Thoracic aorta (tissue), 2 donors: ENCODE measurements around the gene PNRC2. TPM values are rescaled to one million over a fixed set of nuclear protein-coding genes. Genes with fewer than 3 reads are reported as not detected.
"Not testable (repeated sequence)": the region's sequence is repeated elsewhere in the genome, so short reads cannot be mapped to it uniquely, and the experiment has no call there.

Experiments used
- ATAC-seq: fragments of 150-250 bp; one replicate; pipeline ENCODE4 v1.8.0; 2017; ENCODE audit warnings: low read depth; ENCODE audit not compliant: insufficient number of reproducible peaks, low FRiP score
- DNase-seq: peaks from one replicate; pipeline ENCODE4 v3.0.0-alpha.2; 2020; ENCODE audit warnings: low spot score
- H3K27ac ChIP-seq, 2 donors: fragments of 200-600 bp; sonication (generic); 1 replicate in 1 of 2; 2 replicates in 1 of 2; pipeline ENCODE4 v1.5.1; 2016; ENCODE audit warnings: mild to moderate bottlenecking in 2 of 2, moderate library complexity in 2 of 2
- H3K27me3 ChIP-seq: fragments of 200-600 bp; sonication (generic); replicated peaks from 2 replicates; pipeline ENCODE4 v1.6.0; 2016; ENCODE audit warnings: mild to moderate bottlenecking; ENCODE audit not compliant: insufficient read depth
- H3K36me3 ChIP-seq: fragments of 200-600 bp; sonication (generic); one replicate; pipeline ENCODE4 v1.5.1; 2016
- H3K4me1 ChIP-seq, 2 donors: fragments of 200-600 bp; sonication (generic); 1 replicate in 1 of 2; 2 replicates in 1 of 2; pipeline versions ENCODE4 v1.5.1 to v1.6.0; 2016; ENCODE audit warnings: low read depth in 2 of 2, mild to moderate bottlenecking in 1 of 2; ENCODE audit not compliant: control insufficient read depth in 1 of 2
- H3K4me3 ChIP-seq: fragments of 200-600 bp; sonication (generic); 2 replicates; pipeline ENCODE4 v1.5.1; 2016; ENCODE audit warnings: mild to moderate bottlenecking
- H3K9me3 ChIP-seq: fragments of 200-600 bp; sonication (generic); 2 replicates; pipeline ENCODE4 v1.5.1; 2016
- total RNA-seq, 2 donors: library from RNA; depleted of rRNA; stranded (reverse); fragments of >200 nt; gene quantifications; one replicate each; pipeline versions ENCODE4 v1.1.0 to v1.2.3, GENCODE V29; 2016
- TF ChIP-seq, protein P1 (sequence below): fragments of 200-600 bp; sonication (generic); IDR thresholded peaks from one replicate; pipeline ENCODE4 v1.5.1; 2019; ENCODE audit warnings: antibody characterized with exemption

The PNRC2 gene
- total RNA-seq, 2 donors from 2014 or later: 77.6 to 143 TPM

DNA sequence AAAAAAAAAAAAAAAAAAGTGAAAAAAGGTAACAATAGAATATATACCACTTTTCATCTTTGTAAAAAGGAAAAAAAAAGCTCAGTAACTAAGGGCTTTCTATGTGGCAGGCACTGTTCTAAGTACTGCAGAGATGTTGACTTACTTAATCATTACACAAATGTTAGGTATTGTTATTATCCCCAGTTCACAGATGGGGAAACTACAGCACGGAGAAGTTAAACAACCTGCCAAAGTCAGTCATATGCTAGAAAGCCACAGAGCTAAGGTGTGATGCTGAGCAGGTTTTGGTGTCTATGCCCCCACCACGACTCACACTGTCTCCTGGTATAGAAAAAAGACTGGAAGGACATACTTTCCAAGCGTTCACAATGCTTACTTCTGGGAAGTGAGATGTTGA is 6.6 kb upstream of the PNRC2 start:
- DNase-seq: no peak
- Histone ChIP-seq H3K9me3 (no peaks in the 10 kb centered on the region), H3K27me3 (no peaks in the 10 kb centered on the region), H3K4me1 (peaks cover under 1 to 15% of the 10 kb centered on the region in 2 donors), H3K27ac (no peak overlapping the region), H3K4me3 (no peak overlapping the region), H3K36me3 (no peaks in the 10 kb centered on the region)
- no peak for ATAC-seq
- TF ChIP-seq, protein P1, sequence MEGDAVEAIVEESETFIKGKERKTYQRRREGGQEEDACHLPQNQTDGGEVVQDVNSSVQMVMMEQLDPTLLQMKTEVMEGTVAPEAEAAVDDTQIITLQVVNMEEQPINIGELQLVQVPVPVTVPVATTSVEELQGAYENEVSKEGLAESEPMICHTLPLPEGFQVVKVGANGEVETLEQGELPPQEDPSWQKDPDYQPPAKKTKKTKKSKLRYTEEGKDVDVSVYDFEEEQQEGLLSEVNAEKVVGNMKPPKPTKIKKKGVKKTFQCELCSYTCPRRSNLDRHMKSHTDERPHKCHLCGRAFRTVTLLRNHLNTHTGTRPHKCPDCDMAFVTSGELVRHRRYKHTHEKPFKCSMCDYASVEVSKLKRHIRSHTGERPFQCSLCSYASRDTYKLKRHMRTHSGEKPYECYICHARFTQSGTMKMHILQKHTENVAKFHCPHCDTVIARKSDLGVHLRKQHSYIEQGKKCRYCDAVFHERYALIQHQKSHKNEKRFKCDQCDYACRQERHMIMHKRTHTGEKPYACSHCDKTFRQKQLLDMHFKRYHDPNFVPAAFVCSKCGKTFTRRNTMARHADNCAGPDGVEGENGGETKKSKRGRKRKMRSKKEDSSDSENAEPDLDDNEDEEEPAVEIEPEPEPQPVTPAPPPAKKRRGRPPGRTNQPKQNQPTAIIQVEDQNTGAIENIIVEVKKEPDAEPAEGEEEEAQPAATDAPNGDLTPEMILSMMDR: no peak

DNA sequence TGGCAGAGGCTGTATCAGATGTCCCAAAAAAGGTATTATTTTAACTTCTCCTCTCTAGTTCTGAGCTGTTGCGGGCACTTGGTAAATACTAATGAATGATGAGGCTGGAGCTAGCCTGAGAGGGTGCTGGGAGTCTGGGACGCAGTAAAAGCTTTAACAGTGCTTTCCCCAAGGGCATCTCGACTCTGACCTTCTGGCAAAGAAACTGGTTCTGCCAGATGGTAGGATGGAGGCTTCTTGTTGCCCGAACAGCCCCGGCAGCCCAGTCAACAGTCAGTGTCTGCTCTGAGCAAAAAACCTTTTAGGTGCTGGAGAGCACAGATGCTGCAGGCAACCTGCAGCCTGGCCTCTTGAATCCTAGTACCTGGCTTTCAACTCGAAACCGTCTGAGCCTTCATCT is 2.5 kb upstream of the PNRC2 start:
- H3K9me3 ChIP-seq: no peaks in the 10 kb centered on the region
- H3K36me3 ChIP-seq: no peaks in the 10 kb centered on the region
- no peaks in the 10 kb centered on the region for H3K27me3 ChIP-seq
- H3K27ac ChIP-seq: no peak overlapping the region
- TF ChIP-seq, protein P1: no peak
- no peak for ATAC-seq
- no peak for DNase-seq
- H3K4me1 ChIP-seq: peaks cover 10 to 28% of the 10 kb centered on the region in 2 donors
- H3K4me3 ChIP-seq: no peak overlapping the region

DNA sequence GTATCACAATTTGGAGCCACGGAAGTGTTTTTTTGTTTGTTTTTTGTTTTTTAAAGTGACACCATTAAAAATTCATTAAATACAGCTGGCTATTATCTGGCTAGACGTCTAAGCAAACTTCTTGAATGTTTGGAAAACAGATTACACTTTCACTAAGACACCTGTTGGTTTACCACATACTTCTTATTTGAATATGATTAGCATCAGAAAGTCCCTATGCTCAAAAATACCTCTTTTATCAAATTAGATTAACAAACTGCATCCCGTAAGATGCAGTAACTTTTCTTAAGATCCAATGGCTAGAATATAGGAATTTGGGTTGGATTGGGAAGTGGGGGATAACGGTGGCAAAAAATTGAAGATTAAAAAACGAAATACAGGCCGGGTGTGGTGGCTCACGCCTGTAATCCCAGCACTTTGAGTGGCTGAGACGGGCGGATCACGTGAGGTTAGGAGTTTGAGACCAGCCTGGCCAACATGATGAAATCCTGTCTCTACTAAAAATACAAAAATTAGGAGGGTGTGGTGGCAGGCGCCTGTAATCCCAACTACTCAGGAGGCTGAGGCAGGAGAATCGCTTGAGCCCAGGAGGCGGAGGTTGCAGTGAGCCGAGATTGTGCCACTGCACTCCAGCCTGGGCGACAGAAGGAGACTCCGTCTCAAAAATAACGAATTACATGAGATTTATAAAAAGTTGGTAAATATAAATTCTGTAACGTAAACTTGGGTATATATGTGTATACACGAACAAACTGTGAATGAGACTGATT is 1.4 kb upstream of the PNRC2 start:
- Histone ChIP-seq H3K27ac (peak overlapping the region; percentile 97 to 100), H3K4me1 (peaks cover 10 to 30% of the 10 kb centered on the region in 2 donors), H3K4me3 (peak overlapping the region; percentile 96)
- ATAC-seq, H3K27me3 ChIP-seq, H3K9me3 ChIP-seq, DNase-seq, H3K36me3 ChIP-seq: not testable (repeated sequence)

DNA sequence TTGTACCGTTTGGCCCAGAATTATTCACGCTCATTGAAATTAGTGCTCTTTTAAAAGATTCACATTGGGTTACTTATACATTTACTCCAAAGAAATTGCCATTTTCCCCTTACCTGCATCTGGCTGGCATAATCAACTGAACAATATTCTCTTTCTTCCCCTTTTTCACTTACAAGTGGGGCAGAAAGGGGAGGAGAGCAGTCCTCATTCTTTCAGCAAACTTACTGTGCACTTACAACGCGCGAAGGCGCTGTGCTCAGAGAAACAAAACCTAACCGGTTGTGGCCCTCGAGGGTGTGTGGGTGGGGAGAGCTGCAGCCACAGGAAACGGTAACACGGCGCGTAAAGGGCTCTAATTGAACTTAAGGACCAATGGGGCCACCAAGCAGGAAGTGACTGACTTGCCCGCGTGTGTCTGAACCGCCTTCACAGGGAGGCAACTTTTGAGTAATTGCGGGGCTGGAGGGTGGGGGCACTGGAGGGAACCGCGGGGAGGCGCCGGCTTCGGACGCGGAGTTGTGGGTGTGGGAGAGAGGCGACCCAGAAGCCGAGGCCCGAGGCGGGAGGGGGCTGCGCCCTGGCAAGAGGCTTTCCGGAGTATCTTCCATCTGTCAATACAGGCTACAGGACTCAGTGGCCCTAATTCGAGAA is 693 bp upstream of the PNRC2 start:
- DNase-seq (peak; percentile 87), ATAC-seq (peak; percentile 59)
- TF ChIP-seq, protein P1: peak; percentile 38
- peaks cover 15 to 37% of the 10 kb centered on the region in 2 donors for H3K4me1 ChIP-seq
- no peaks in the 10 kb centered on the region for H3K27me3 ChIP-seq
- H3K4me3 ChIP-seq: peak overlapping the region; percentile 96
- no peaks in the 10 kb centered on the region for H3K9me3 ChIP-seq
- H3K36me3 ChIP-seq: no peaks in the 10 kb centered on the region
- H3K27ac ChIP-seq: peak overlapping the region; percentile 97 to 100

DNA sequence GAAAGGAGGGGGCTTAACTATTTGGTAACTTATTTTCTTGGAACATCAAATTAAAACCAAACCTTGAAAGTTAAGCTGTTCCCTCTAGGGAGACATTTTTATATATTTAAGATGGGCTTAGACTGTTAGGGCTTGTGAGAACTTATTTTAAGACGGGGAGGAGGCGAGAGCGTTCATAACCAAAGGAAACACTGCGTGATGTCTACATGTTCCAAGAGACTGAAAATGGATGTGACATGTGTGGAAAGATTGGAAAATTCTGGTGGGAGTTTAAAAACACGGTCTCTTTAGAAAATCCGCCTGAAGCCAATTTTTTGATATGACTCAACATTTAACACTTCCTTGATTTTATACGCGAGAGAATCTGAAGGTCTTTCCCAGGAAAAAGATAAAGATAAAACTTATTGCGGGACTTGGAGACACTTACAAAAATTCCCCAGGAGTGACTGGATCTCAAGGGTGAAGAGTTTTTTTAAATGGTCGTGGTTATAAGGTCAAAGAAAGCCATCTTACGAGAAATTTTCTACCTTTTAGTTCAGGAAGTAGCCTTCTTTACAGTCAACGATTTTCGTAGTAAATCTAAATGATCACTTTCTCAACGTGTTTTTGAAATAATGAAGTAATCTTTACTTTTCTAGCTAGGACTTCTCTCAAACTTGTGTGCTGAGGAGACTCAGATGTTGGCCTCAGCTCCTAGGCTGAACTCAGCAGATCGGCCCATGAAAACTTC is 828 bp downstream of the PNRC2 start:
- TF ChIP-seq, protein P1: no peak
- Histone ChIP-seq H3K27me3 (no peaks in the 10 kb centered on the region), H3K4me1 (peaks cover 28 to 52% of the 10 kb centered on the region in 2 donors), H3K27ac (peak overlapping the region; percentile 97 to 100), H3K4me3 (peak overlapping the region; percentile 96), H3K36me3 (peaks cover 4% of the 10 kb centered on the region), H3K9me3 (no peaks in the 10 kb centered on the region)
- DNase-seq (no peak), ATAC-seq (peak; percentile 17)
